GM19023 (cell line): ENCODE results near the gene DMRT1.
"Not testable (repeated sequence)": the region's sequence is repeated elsewhere in the genome, so short reads cannot be mapped to it uniquely, and the experiment has no call there.

Source experiments
- ATAC-seq: cut with Tn5 transposase; IDR thresholded peaks from one replicate; pipeline ENCODE4 v1.9.1; 2021; ENCODE audit warnings: mild to moderate bottlenecking, moderate library complexity; ENCODE audit not compliant: unreplicated experiment

Gene DMRT1

DNA sequence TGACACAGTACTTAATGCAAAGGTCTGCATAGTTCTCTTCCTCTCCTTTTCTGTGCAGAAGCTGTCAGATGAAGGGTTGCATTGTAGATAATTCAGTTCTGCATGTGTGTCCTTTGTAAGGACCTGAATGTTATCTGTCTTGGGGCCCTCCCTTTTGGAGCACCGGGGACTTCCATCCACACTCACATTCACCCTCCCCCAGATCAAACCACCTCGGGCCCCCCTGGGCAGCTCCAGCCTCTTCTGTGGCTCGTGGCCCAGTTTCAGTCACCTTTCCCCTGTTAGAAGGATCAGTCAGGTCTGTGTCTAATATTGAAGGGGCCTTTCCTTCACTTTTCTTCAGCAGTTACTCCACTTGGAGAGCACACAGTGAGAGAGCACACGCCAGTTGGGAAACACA lies 11.0 kb downstream of the DMRT1 start:
- ATAC-seq = no peak

DNA sequence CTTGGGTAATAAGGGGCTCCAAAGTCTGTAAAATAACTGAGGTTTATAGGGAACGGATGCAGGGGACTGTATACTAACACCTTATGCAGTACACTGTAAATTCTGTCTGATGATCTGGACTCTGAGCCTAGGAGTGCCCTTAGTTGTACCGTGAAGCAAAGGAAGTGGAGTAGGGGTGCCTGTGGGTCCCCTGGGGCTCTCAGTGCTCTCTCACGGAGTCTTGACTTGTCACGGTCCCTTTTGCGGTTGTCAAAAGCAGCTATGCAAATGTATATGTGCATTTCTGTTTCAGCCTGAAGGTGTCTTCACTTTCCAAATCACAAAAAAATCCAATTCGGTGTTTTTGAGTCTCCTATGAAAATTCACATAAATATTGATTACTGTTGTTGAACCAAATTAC lies 17.8 kb downstream of the DMRT1 start:
- ATAC-seq = peak; percentile 99

DNA sequence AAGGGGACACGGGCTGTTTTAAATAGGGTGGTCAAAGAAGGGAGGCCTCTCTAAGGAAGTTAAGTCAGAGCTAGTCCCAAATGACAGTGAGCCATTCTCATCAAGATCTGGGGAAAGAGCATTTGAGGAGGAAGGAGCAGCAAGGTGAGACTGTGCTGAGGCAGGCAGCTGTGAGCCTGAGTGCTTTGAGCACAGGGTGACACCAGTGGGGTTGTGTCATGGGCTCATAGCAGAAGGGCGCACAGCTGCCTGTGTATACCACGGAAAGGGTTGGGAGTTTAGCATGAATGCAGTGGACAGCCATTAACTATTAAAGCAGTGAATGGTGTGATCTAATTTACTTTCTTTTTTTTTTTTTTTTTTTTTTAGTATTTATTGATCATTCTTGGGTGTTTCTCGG lies 19.2 kb downstream of the DMRT1 start:
- ATAC-seq = no peak

DNA sequence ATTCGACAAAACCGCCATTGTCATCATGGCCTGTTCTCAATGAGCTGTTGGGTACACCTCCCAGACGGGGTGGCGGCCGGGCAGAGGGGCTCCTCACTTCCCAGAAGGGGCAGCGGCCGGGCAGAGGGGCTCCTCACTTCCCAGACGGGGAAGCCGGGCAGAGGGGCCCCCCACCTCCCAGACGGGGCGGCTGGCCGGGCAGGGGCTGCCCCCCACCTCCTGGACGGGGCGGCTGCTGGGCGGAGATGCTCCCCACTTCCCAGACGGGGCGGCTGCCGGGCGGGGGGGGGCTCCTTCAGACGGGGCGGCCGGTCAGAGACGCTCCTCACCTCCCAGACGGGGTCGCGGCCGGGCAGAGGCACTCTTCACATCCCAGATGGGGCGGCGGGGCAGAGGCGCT lies 20.0 kb downstream of the DMRT1 start:
- not testable (repeated sequence) for ATAC-seq

DNA sequence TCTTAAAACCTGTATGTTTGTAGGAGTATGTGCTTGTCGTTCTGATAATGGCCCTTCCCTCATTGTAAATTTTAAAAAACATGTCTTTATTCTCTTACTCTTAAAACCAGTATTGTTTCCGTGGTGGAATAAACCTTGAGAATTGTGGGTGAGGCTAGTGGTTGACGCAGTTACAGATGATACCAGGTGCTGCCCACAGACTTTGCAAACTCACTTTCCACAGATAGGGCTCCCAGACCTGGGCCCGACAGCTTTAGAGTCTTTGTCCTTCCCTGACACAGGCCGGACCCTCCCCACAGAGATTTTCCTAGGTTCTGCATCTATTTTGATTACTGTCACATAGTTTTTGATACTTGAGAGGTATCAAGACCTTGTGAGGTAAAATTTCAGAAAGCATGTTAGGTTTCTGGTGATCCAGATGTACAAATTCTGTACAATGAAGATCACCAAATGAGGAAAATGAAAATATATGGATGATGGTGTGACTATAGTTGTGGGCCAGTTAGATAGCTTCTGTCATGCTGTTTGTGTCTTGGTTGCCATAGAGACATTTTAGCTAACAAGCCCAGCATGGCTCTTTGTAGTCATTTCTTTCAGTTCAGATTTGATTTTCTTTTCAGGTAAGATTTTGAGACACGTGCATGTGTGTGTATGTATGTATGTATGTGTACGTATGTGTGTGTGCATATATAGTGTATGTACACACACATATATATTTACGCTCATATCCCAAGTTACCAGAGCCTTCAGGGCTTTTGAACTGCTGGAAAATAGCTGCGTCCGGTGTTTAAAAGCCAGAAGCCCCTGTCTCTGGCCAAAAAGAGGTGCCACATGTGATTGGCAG lies 33.8 kb downstream of the DMRT1 start:
- ATAC-seq = no peak

DNA sequence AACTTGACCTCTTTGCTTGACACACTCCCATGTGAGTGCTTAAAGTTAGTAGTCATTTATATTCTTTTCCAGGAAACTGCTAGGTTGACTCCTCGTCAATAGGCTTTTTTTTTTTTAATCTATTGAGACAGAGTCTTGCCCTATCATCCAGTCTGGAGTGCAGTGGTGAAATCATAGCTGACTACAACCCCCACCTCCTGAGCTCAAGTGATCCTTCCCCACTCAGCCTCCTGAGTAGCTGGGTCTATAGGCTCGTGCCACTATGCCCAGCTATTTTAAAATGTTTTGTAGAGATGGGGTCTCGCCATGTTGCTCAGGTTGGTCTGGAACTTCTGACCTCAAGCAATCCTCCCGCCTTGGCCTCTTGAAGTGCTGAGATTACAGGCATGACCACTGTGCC lies 34.9 kb downstream of the DMRT1 start:
- ATAC-seq = no peak

DNA sequence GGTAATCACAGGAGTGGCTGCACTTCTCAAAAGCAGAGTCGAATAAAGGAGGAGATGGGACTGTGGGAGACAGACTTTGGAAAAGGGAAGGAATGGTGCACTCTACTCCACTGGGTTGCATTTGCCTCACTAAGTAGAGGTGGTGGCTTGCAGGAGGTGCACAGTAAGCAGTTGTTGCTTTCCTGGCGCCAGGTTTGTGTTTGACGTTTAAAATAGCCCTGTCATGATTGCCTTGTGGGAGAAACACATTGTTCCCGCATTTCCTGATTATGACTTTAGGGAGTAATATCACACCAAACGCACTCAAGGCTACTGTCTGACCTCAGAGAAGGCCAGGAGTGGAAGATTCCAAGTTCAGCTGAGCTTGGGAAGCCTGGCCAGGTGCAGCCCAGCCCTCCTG lies 36.7 kb downstream of the DMRT1 start:
- ATAC-seq = no peak

DNA sequence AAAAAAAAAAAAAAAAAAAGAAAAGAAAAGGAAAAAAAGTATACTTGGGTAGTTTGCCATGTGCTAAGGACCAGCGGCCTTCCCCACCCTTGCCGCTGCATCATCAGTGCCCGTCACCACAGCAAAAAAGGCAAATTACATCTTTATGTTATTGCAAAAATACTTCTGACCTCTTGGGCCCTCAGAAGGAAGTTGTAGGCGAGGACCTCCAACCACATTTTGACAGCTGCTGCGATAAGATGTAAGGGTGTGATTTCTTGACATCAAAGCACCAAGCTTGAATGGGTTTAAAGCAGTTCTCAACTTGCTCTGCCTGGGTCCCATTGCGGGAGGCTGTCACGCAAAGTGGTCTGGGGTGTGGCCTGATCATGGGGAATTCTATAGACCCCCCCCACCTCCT lies 39.2 kb downstream of the DMRT1 start:
- ATAC-seq = no peak

DNA sequence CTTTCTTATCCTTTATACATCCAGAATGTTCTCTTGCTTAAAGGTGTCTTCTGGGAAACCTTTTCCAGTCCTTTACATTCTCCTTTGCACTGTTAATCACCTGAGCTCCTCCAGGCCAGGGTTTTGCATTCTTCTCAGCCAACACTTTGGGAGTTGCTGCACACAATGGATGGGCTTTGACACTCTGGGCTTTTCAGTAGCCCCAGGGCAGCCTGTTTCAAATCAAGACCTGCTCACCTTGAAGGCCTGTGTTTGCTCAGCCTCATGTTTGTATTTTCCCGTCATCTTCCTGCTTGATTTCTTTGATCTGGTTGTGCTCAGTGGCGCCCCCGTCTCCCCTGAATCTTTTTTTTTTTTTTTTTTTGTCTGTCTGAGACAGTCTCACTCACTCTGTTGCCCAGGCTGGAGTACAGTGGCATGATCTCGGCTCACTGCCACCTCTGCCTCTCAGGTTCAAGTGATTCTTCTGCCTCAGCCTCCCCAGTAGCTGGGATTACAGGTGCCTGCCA lies 41.0 kb downstream of the DMRT1 start:
- no peak for ATAC-seq

DNA sequence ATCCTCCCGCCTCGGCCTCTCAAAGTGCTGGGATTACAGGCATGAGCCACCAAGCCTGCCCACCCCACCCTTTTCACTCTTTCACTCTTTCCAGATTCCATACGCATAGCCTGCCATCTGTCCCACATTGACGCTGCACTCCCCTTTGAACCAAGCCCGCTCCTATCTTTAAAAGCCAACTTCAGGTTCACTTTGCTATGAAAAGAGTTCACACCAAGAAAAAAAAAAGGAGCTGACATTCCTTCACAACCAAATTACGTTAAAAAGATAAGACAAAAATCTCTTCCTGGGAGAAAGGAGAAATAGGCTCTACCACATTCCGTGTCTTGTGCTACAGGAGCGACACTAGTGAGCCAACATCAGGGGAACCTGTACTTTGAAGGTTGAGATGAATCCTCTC lies 41.5 kb downstream of the DMRT1 start:
- ATAC-seq = no peak

DNA sequence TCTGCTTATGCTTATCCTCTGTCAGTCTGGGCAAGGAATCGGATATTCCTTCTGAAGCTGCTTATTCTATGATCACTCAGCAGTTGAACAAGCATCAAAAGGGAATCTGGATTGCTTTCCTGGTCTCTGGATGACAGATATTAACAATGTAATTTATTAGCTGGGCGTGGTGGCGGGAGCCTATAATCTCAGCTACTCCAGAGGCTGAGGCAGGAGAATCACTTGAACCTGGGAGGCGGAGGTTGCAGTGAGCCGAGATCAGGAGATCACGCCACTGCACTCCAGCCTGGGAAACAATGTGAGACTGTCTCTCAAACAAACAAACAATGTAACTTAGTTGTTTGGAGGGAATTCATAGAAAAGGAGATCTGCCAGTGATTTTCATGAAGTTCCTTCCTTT lies 45.4 kb downstream of the DMRT1 start:
- no peak for ATAC-seq

DNA sequence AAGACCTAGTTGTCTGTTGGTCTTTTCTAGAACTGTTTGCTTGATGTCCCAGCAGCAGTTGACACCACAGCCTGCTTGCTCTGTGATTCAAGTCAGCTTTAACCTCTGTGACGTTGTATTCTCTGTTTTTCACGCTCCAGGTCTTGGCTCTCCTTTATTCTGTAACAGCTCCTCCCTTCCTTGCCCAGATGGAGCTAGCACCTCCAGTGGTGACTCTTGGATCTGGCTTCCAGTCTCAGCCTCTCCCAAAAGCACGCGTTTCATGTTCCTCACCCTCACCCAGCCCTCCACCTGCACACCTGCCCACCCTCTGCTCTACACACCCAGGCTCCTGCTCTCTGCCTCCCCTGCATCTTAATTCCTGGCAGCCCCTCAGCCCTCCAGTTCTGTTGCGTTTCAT lies 50.6 kb downstream of the DMRT1 start:
- ATAC-seq = no peak

DNA sequence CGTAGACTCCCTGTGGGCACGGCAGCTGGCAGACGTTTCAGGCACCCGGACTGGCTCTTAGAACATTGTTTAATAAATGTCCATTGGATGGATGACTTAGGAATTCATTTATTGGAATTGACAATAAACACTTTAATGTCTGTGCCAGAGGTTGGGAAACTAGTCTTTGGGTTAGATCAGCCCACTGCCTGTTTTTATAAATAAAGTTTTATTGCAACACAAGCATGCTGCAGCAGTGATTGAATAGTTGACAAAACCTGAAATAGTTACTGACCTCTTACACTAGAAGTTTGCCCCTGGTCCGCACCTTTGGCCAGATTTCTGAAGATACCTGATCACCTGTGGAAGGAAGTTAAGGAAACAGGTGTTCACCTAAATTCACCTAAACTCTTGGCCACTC lies 51.6 kb downstream of the DMRT1 start:
- ATAC-seq = no peak

DNA sequence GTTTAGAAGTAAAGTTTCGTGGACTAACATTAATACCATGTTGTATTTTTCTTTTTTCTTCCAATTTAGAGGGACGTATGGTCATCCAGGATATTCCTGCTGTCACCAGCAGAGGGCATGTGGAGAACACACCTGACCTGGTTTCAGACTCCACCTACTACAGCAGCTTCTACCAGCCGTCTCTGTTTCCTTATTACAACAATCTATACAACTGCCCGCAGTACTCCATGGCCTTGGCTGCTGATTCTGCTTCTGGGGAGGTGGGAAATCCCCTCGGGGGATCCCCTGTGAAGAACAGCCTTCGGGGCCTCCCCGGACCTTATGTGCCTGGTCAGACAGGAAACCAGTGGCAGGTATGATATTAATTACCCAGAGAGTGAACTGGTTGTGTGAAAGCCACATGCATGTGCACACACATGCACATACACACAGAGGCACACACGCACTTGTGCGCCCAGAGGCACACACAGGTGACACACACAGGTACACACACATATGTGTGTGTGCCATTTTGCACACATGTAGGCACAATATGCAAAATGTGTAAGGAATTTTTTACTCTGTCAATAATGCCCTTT lies 52.4 kb downstream of the DMRT1 start:
- ATAC-seq = peak; percentile 100

DNA sequence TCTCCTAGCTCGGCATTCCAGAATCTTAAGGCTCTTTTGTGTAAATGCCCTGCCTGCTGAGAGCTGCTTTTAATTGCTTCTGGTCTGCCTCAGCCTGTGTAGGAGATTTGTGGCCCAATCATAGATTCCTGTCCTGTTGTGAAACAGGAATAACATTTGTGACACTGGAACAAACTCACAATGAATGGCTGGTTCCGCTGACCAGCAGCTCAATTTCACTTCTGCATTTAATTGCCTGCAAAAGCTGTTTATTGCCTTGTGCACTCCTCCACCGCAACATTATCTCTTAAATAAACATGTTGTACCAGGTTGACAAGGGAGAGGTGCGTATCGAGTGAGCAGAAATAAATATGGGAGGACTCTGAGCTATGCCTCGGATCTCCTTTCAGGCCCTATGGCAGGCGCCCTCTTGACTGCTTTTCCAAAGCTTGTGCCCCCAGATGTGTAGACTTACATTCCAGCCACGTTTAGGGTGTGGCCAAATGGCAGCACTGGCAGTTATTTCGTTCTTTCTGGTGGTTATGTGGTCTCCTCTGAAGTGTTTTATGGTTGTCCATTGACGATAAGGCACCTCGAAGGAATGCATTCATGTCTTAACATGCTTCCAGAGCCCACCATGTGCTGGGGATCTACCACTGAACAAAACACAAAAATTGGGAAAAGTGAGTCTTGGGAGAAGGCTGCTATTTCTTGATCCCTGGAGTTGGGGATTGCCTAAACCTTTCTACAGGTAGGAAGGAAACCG lies 58.1 kb downstream of the DMRT1 start:
- ATAC-seq = no peak

DNA sequence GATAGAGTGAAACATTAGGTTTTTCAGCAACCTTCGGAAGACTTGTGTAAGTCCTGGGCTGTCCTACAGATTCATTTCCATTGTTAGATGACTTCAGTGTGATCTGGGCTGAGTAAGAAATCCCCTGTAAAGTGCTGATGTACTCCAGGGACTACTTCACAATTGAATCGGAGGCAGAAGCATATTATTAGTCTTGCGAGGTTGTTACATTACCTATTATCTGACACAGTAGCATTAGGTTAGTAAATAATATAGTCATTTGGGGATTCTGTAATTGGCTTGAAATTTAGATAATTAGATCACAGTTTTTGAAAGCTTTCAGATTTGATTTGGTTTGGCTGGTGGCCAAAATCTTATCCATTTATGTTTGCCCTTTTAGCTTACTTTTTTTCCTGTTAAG lies 62.4 kb downstream of the DMRT1 start:
- no peak for ATAC-seq

DNA sequence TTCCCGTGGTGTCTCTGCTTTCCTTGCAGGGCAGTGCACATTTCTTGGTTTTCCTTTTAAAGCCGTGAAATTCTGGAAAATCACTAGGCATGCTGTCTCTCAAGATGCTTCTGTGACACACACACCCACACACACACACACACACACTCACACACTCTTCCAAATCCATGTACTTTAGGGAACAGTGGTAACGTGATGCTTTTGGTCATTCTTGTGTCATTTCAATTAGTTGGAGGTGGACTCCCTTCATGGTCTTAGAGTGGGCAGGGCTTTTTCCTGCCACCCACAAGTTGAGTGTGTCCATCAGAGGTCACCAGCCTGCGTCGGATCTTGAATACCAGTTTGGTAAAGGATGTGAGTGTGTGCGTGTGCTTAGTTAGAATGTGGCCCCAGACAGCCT lies 64.4 kb downstream of the DMRT1 start:
- ATAC-seq = no peak

DNA sequence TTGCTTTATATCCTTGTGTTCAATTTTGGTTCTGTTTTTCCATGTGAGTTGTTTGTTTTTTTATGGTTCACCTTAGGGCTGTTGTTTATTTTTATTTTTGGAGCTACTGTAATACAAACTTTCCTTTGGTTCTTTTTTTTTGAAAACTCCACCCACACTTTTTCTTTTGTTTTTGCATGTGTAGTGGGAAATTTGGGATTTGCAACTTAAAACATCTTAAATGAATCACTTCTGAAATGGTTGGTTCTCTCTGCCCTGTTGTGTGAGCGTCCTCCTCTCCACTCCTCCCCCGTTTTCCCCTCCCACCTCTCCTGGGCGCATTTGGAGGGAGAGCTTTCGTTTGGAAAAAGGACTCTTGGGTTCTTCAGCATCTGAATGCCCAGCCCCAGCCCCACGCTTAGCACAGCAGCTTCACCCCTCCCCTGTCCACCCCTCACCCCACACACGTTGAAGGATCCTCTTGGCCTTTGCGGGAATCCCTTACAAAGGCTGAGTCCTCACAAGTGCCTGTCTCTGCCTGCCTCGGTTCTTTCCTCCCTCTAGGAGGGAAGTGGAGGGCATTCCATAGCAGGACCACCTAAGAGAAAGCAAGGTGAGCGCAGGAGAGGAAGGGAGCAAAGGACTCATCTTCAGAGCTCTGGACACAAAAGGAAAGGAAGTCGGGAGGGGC lies 67.2 kb downstream of the DMRT1 start:
- ATAC-seq = no peak

DNA sequence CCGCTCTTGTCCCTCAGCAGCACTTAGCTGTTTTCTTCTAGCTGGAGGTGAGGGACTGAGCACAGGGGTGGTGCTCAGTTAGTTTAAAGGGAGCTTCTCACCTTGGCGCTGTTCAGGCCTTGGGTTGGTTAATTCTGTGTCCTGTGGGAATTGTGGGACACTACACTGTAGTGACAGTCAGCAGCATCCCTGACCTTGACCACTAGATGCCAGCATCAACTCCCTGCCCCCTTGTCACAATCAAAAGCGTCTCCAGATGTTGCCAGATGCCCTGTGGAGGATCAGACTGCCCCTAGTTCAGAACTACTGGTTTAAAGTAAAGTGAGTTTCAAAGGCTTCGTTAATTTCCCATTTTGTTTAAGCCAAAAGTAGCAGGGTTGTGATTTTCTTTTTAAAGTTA lies 69.5 kb downstream of the DMRT1 start:
- ATAC-seq = no peak

DNA sequence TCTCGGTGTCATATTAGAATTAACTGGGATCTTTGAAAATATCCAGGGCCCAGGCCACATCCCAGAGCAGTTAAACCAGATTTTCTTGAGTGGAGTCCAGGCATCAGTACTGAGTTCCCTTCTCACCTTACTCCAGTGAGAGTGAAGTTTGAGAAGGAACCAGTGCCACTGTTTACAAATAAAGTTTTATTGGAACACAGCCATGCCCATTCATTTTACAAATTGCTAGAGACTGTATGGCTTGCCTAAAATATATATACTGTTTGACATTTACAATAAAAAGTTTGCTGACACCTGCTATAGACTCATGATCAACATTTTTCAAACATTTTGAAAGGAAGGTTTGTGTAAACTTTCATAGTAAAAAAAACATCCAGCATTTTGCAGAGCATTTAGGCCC lies 71.3 kb downstream of the DMRT1 start:
- no peak for ATAC-seq

DNA sequence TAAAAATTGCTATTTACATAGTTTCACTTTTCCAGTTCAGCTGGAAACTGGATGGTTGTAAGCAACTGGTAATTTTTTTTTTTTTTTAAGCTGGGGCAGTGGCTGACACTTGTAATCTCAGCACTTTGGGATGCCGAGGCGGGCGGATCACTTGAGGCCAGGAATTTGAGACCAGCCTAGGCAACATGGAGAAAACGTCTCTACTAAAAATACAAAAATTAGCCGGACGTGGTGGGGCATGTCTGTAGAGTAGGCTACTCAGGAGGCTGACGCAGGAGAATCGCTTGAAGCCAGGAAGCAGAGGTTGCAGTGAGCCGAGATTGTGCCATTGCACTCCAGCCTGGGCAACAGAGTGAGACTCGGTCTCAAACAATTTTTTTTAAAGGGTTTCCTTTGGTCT lies 72.0 kb downstream of the DMRT1 start:
- ATAC-seq = not testable (repeated sequence)
